HAP-1 (cell line): ENCODE results near the gene PTPRN2.
"Not testable (repeated sequence)": the region's sequence is repeated elsewhere in the genome, so short reads cannot be mapped to it uniquely, and the experiment has no call there.

Source experiments
- DNase-seq, 2 experiments: peaks; one replicate each; pipeline ENCODE4 v3.0.0-alpha.2; 2016 to 2020; ENCODE audit warnings: low spot score in 2 of 2
- H3K27me3 ChIP-seq: fragments of 250-450 bp; sonication (Bioruptor Pico); 2 replicates; pipeline ENCODE4 v1.5.1; 2020; ENCODE audit warnings: low read depth, mild to moderate bottlenecking, moderate library complexity
- H3K36me3 ChIP-seq: fragments of 250-450 bp; sonication (Bioruptor Pico); replicated peaks from 2 replicates; pipeline ENCODE4 v1.5.1; 2020; ENCODE audit warnings: mild to moderate bottlenecking
- H3K4me1 ChIP-seq: fragments of 250-450 bp; sonication (Bioruptor Pico); 2 replicates; pipeline ENCODE4 v1.5.1; 2020; ENCODE audit warnings: mild to moderate bottlenecking
- H3K4me3 ChIP-seq: fragments of 250-450 bp; sonication (Bioruptor Pico); 2 replicates; pipeline ENCODE4 v1.5.1; 2020; ENCODE audit warnings: mild to moderate bottlenecking, moderate library complexity
- H3K9me3 ChIP-seq: fragments of 250-450 bp; sonication (Bioruptor Pico); 2 replicates; pipeline ENCODE4 v1.5.1; 2020; ENCODE audit warnings: mild to moderate bottlenecking, moderate library complexity
- in situ Hi-C: fragments of 300-500 bp; cut with MboI; formaldehyde crosslinking; loops from 3 replicates; pipeline ENCODE4 v1.14.3; 2020; ENCODE audit warnings: low sequenced_read_pairs, inconsistent platforms, mixed read lengths

Gene PTPRN2

DNA sequence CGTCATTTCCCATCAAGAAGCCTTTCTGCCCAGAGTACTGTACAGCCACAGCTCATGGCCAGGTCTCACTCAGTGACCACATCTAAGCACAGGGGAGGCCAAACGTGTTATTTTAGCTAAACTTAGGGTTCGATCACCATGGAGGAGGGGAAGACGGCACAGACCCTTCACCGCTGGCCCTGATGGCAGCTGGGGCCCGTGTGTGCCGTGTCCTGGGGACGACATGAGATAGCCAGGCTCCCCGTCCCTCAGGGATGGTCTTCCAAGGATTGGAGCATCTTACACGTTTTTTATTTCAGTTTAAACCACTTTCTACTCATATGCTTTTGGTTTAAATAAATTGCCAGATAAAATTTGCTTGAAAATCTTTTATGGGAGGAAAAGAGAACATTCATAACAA lies 737.9 kb downstream of the PTPRN2 start:
- no peaks in the 10 kb centered on the region for H3K9me3 ChIP-seq
- DNase-seq, result no peak
- no peak overlapping the region for H3K4me3 ChIP-seq
- no peaks in the 10 kb centered on the region for H3K27me3 ChIP-seq
- in situ Hi-C loops, result no loop called here
- no peaks in the 10 kb centered on the region for H3K4me1 ChIP-seq
- no peaks in the 10 kb centered on the region for H3K36me3 ChIP-seq

GRCh38 chr7:157849341-157849596 lies 738.4 kb downstream of the PTPRN2 start:
- Histone ChIP-seq H3K4me1 (no peaks in the 10 kb centered on the region), H3K36me3 (no peaks in the 10 kb centered on the region), H3K4me3 (no peak overlapping the region), H3K27me3 (no peaks in the 10 kb centered on the region), H3K9me3 (no peaks in the 10 kb centered on the region)
- in situ Hi-C loops, result no loop called here
- no peak for DNase-seq

GRCh38 chr7:157848508-157849340 lies 738.9 kb downstream of the PTPRN2 start:
- no peak for DNase-seq
- in situ Hi-C loops, result no loop called here
- H3K36me3 ChIP-seq, result no peaks in the 10 kb centered on the region
- H3K27me3 ChIP-seq, result no peaks in the 10 kb centered on the region
- no peak overlapping the region for H3K4me3 ChIP-seq
- H3K9me3 ChIP-seq, result no peaks in the 10 kb centered on the region
- no peaks in the 10 kb centered on the region for H3K4me1 ChIP-seq

DNA sequence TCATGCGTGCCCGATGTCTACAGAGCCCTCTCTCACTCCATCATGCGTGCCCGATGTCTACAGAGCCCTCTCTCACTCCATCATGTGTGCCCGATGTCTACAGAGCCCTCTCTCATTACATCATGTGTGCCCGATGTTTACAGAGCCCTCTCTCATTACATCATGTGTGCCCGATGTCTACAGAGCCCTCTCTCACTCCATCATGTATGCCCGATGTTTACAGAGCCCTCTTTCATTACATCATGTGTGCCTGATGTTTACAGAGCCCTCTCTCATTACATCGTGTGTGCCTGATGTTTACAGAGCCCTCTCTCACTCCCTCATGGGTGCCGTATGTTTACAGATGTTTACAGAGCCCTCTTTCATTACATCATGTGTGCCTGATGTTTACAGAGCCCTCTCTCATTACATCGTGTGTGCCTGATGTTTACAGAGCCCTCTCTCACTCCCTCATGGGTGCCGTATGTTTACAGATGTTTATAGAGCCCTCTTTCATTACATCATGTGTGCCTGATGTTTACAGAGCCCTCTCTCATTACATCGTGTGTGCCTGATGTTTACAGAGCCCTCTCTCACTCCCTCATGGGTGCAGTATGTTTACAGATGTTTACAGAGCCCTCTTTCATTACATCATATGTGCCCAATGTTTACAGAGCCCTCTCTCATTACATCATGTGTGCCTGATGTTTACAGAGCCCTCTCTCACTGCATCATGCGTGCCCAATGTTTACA lies 739.7 kb downstream of the PTPRN2 start:
- in situ Hi-C loops, H3K9me3 ChIP-seq, DNase-seq, H3K4me3 ChIP-seq, H3K4me1 ChIP-seq, H3K36me3 ChIP-seq, H3K27me3 ChIP-seq: not testable (repeated sequence)

GRCh38 chr7:157846746-157847145 lies 740.9 kb downstream of the PTPRN2 start:
- H3K36me3 ChIP-seq, DNase-seq, in situ Hi-C loops, H3K4me3 ChIP-seq, H3K27me3 ChIP-seq, H3K4me1 ChIP-seq, H3K9me3 ChIP-seq: not testable (repeated sequence)

DNA sequence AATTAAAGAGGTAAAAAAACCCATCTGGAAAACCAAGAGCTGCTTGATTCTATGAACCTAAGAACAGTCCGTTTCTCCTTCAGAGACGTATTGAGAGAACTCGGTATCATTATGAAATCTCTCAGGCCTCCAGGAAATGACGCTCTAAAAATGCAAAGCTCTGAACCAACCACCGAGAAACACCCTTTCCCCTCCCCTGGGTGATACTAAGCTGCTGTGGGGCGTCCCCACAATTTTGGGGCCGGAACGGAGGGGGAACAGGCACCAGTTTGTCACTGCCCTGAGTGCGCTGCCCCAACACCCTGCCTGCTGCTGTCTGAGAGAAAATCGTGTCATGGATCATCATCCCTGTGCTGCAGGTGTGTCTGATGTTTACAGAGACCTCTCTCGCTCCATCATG lies 741.4 kb downstream of the PTPRN2 start:
- no peak for DNase-seq
- no peaks in the 10 kb centered on the region for H3K36me3 ChIP-seq
- H3K9me3 ChIP-seq, result no peaks in the 10 kb centered on the region
- in situ Hi-C loops, result no loop called here
- H3K27me3 ChIP-seq, result no peaks in the 10 kb centered on the region
- H3K4me3 ChIP-seq, result no peak overlapping the region
- no peaks in the 10 kb centered on the region for H3K4me1 ChIP-seq

DNA sequence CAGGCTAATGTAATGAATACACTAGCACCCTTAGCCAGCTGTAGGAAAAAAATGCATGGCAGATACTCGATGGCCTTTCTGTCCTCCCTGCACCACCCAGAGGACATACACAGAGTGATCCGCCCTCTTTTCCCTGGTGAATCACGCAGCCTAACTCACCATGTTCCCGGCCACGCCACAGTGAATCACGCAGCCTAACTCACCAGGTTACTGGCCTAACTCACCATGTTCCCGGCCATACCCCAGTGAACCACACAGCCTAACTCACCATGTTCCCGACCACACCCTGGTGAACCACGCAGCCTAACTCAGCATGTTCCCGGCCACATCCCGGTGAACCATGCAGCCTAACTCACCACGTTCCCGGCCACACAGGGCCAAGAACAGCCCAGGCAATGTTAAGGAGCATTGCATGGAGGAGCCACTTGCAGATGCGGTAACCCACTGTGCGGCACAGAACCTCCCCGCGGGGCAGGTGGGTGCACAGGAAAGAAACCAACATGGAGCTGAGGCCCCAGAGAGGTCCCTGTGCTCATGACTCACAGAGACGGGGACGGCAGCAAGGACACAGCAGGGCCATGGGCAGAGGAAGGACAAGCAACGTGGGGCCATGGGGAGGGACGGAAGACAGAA lies 742.3 kb downstream of the PTPRN2 start:
- in situ Hi-C loops, result no loop called here
- H3K4me1 ChIP-seq, result no peaks in the 10 kb centered on the region
- no peaks in the 10 kb centered on the region for H3K9me3 ChIP-seq
- no peaks in the 10 kb centered on the region for H3K27me3 ChIP-seq
- H3K36me3 ChIP-seq, result no peaks in the 10 kb centered on the region
- no peak for DNase-seq
- no peak overlapping the region for H3K4me3 ChIP-seq

DNA sequence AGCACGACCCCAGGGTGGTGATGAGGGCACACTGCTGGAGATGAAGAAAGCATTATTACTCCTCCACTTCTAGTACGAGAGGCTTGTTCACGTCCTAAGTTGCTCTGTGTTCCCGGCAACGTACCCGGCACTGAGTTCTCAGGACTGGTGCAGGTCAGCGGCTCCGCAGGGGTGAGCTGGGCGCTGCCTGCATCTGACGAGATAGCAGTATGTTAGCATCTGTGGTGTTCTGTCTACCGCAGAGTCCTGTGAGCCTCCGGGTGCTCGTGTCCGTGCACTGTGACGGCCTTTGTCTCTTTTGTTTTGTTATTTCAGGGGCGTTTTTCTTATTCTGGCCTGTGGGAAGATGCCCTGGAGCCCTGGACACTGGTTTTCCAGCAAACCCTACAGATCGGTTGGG lies 743.0 kb downstream of the PTPRN2 start:
- H3K9me3 ChIP-seq, result no peaks in the 10 kb centered on the region
- no peak overlapping the region for H3K4me3 ChIP-seq
- in situ Hi-C loops, result no loop called here
- H3K36me3 ChIP-seq, result no peaks in the 10 kb centered on the region
- no peaks in the 10 kb centered on the region for H3K27me3 ChIP-seq
- DNase-seq, result no peak
- no peaks in the 10 kb centered on the region for H3K4me1 ChIP-seq

GRCh38 chr7:157844141-157844540 lies 743.5 kb downstream of the PTPRN2 start:
- no peaks in the 10 kb centered on the region for H3K27me3 ChIP-seq

DNA sequence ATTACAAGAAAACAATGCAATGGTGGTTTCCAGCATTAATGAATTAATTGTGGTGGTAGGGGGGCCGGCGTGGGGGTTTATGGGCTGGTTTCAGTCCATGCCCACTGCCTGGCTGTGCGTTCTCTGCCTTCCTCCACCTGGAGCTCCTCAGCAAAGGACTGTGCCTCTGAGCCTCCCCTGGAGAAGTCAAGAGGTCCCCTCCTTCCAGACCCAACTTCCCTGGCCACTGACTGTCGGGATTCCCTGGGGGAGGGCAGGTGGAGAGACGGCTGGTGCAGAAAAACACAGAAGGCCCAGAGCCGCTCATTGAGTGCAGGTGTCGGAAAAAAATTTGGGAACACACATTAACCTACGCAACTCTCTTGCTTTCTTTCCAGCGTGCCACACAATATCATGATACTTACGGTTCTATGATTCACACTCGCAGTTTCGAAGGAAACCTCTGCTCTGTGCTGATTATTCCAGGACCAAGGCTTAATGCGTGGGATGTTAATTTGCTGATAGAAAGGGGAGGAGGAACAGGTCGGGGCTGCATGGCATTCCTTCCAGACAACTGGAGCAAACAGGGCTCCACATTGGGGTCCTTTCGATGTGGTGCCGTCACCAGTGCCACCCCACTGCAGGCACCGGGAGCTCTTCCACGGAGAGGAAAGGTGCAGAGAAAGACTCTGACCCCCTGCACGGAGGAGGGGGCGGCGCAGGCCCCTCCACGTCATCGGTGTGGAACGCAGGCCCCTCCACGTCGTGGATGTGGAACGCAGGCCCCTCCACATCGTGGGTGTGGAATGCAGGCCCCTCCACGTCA lies 744.1 kb downstream of the PTPRN2 start:
- Histone ChIP-seq H3K4me3 (no peak overlapping the region), H3K36me3 (no peaks in the 10 kb centered on the region), H3K4me1 (no peaks in the 10 kb centered on the region), H3K27me3 (no peaks in the 10 kb centered on the region), H3K9me3 (no peaks in the 10 kb centered on the region)
- DNase-seq, result no peak
- in situ Hi-C loops, result no loop called here

More at GRCh38 chr7:157844141-157844540, 743.5 kb downstream of the PTPRN2 start:
- no peak overlapping the region for H3K4me3 ChIP-seq
- DNase-seq, result no peak
- H3K9me3 ChIP-seq, result no peaks in the 10 kb centered on the region
- H3K4me1 ChIP-seq, result no peaks in the 10 kb centered on the region
- H3K36me3 ChIP-seq, result no peaks in the 10 kb centered on the region
- in situ Hi-C loops, result no loop called here

DNA sequence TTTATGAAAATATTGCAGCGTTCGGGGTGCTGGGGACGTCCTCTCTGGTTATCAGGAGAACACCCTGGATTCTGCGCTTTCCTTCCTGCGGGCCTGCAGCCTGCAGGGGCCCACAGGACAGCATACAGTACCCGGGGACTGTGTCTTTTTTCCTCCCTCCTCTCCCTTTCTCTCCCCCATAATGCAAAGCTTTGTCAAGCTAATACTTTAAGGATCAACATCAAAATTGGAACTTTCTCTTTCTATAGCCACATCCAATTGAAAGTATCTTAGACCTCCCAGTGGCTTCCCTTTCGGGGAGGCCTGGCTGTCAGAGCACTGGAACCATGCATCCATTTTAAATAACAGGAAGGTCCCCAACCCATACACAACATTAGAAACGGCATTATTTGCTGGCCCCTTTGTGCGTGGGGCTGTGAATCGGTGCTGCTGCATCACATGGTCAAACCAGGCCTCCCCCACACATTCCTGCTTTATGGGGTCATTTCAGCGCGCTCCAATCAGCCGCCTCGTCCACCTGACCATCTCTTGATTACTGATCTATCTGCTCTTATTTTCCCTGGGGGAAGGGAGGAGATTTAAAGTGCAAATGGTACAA lies 745.8 kb downstream of the PTPRN2 start:
- Histone ChIP-seq H3K27me3 (no peaks in the 10 kb centered on the region), H3K9me3 (no peaks in the 10 kb centered on the region)

GRCh38 chr7:157840914-157841772 lies 746.5 kb downstream of the PTPRN2 start:
- no peak for DNase-seq
- H3K36me3 ChIP-seq, result no peaks in the 10 kb centered on the region
- no peak overlapping the region for H3K4me3 ChIP-seq
- H3K27me3 ChIP-seq, result no peaks in the 10 kb centered on the region
- H3K4me1 ChIP-seq, result no peaks in the 10 kb centered on the region
- no peaks in the 10 kb centered on the region for H3K9me3 ChIP-seq
- in situ Hi-C loops, result no loop called here

More for the DNA sequence above, 745.8 kb downstream of the PTPRN2 start:
- in situ Hi-C loops, result no loop called here
- no peak for DNase-seq
- Histone ChIP-seq H3K4me3 (no peak overlapping the region), H3K36me3 (no peaks in the 10 kb centered on the region), H3K4me1 (no peaks in the 10 kb centered on the region)
